Measurements from ENCODE around the gene STT3B.
A peak's percentile ranks its signal among the peaks of the same experiment; 100 is the strongest.

Gene STT3B

DNA sequence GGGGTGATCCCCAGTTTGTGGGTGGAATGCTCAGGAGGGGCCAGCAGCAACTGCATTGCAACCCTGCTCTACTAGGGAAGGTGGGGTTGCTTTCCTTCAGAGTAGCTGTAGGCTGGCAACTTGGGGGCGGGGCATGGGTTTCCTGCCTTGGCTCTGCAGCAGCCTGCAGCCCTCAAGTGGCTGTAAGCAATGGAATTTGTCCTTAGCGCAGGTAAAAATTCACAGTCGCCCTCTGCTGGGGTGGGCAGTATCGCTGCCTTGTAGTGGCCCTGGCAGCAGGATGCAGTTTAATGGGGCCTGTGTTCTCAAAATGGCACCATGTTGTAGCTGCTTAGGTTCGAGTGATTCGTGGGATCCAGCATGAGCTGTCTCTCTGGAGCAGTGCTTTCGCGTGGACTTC lies 29.8 kb downstream of the STT3B start:
- DNase-seq (ENCODE audit: extremely low spot score), result no peak
- ChIA-PET POLR2A (no interaction called here), CTCF (interaction anchor here (0.7 to 2.7 kb wide), 7 partner anchors 10 to 70 kb away, joined by 3 to 13 read pairs (median 4); partner anchors contain the start of gene STT3B)
- TF ChIP-seq CTCF (IDR thresholded peaks at IDR 0.05; ENCODE audit: control extremely low read depth, extremely low read depth, low read depth, missing control alignments), result no peak

GRCh38 chr3:31565288-31565687 lies 32.6 kb downstream of the STT3B start:
- no peak for DNase-seq (ENCODE audit: extremely low spot score)
- TF ChIP-seq CTCF (IDR thresholded peaks at IDR 0.05; ENCODE audit: control extremely low read depth, extremely low read depth, low read depth, missing control alignments), result no peak
- CTCF ChIA-PET, result interaction anchor here (1.5 to 1.7 kb wide), 2 partner anchors 10 to 32 kb away, joined by 5 to 8 read pairs; partner anchors contain the start of gene STT3B
- POLR2A ChIA-PET, result no interaction called here

- DNase-seq (ENCODE audit: extremely low spot score), result no peak
- CTCF ChIA-PET, result interaction anchor here (0.8 to 1.6 kb wide), 10 partner anchors 11 to 62 kb away, joined by 3 to 6 read pairs (median 3); partner anchors contain the start of gene STT3B
- POLR2A ChIA-PET, result no interaction called here
- peak; percentile 47 for TF ChIP-seq CTCF (IDR thresholded peaks at IDR 0.05; ENCODE audit: control extremely low read depth, extremely low read depth, low read depth, missing control alignments)
Observed at GRCh38 chr3:31567036-31567435, 34.3 kb downstream of the STT3B start.

GRCh38 chr3:31568649-31569048 lies 35.9 kb downstream of the STT3B start:
- ChIA-PET POLR2A (interaction anchor here (0.7 kb wide), 1 partner anchor 31 kb away, joined by 3 read pairs; no protein-coding TSS in a partner anchor), CTCF (interaction anchor here (1.2 to 3.0 kb wide), 7 partner anchors 11 to 36 kb away, joined by 3 to 11 read pairs (median 3); partner anchors contain the start of gene STT3B)
- TF ChIP-seq CTCF (IDR thresholded peaks at IDR 0.05; ENCODE audit: control extremely low read depth, extremely low read depth, low read depth, missing control alignments), result no peak
- no peak for DNase-seq (ENCODE audit: extremely low spot score)

DNA sequence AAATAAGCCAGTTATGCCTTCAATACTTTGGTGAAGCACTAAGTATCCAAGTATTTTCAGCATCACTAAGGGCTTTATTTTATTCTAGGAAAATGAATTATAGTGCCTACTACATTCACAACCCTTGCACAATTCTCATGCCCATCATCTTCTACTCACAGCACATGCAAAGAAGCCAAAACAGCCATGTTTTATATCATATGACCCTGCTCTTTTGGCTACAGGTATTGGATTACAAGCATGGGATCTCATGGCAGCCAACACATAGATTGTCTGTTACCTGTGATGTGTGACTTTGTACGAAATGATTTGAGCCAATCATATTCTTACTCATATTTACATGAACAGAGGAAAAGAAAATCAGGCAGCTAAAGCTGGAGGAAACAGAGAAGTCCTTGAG lies 38.6 kb downstream of the STT3B start:
- ChIA-PET POLR2A (no interaction called here), CTCF (interaction anchor here (3.0 kb wide), 1 partner anchor 9 kb away, joined by 11 read pairs; no protein-coding TSS in a partner anchor)
- TF ChIP-seq CTCF (IDR thresholded peaks at IDR 0.05; ENCODE audit: control extremely low read depth, extremely low read depth, low read depth, missing control alignments), result no peak
- no peak for DNase-seq (ENCODE audit: extremely low spot score)

DNA sequence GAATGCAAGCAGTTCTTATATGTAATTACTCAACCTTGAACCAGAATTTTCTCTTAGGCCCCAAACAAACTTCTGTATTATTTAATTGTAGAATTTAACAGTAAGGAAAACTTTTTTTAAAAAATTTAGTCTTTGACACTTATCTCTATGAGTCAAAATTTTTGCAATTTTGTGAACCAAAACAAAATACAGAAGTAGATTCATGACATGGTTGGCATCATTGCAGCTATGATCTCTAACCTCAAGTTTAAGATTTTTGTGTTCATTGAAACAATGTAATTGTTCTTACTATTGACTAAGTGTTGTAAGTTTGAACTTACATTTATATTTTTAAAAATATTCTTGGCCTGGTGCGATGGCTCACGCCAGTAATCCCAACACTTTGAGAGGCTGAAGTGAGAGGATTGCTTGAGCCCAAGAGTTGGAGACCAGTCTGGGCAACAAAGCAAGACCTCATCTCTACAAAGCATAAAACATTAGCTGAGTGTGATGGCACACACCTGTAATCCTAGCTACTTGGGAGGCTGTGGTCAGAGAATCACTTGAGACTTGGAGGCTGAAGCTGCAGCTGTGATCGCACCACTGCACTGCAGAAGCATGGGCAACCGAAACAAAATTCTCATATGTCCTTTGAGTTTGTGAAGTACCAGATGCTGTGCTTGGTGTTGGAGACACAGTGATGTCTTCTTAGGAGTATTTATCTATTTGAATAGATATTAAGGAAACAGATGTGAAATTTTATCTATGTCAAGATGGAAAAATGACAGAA lies 39.7 kb downstream of the STT3B start:
- no peak for DNase-seq (ENCODE audit: extremely low spot score)
- no peak for TF ChIP-seq CTCF (IDR thresholded peaks at IDR 0.05; ENCODE audit: control extremely low read depth, extremely low read depth, low read depth, missing control alignments)
- ChIA-PET POLR2A (no interaction called here), CTCF (interaction anchor here (0.8 to 3.1 kb wide), 4 partner anchors 10 to 52 kb away, joined by 3 to 13 read pairs (median 4); no protein-coding TSS in a partner anchor)

Measured in GM10248 (cell line).